Fibroblast of skin of left quadriceps (primary cell): ENCODE measurements around the gene CSF3R.

ENCODE experiments used
- DNase-seq, 2 experiments: peaks; one replicate each; pipeline ENCODE4 v3.0.0-alpha.2; 2013; ENCODE audit warnings: low read depth in 2 of 2

CSF3R gene

GRCh38 chr1:36482724-36483388, at the start of gene CSF3R:
Gene CSF3R (minus strand): TSS chr1:36482913. CDS start chr1:36479496, 3,417 bp downstream.
- DNase-seq: no peak

GRCh38 chr1:36531833-36532232, 49.1 kb upstream of the CSF3R start:
- DNase-seq: no peak

- DNase-seq: no peak
Observed at GRCh38 chr1:36530791-36531190, 48.1 kb upstream of the CSF3R start.

DNA sequence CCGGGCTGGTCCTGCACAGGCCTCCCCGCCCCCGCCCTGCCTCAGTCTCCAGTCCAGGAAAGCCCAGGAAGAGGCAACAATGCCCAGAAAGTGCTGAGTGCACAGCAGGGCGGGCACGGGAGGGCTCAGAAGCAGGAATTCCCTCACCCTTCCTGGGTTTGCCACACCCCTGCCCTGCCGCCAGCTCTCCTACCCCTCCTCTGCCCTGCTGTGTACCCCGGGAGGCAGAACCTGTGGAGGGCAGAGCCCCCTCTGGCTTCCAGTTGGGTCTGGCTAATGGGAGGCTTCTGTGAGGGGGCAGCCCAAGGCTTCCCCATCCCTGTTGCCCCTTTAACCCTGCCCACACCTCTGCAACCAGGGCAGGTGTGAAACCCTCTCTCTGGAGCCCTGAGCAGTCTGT, 47.5 kb upstream of the CSF3R start:
- no peak for DNase-seq

- DNase-seq: no peak
Observed at GRCh38 chr1:36529769-36530260, 47.1 kb upstream of the CSF3R start.

- no peak for DNase-seq
Observed at GRCh38 chr1:36528361-36529349, 45.9 kb upstream of the CSF3R start.

- DNase-seq: no peak
Observed at GRCh38 chr1:36525166-36525565, 42.5 kb upstream of the CSF3R start.

DNA sequence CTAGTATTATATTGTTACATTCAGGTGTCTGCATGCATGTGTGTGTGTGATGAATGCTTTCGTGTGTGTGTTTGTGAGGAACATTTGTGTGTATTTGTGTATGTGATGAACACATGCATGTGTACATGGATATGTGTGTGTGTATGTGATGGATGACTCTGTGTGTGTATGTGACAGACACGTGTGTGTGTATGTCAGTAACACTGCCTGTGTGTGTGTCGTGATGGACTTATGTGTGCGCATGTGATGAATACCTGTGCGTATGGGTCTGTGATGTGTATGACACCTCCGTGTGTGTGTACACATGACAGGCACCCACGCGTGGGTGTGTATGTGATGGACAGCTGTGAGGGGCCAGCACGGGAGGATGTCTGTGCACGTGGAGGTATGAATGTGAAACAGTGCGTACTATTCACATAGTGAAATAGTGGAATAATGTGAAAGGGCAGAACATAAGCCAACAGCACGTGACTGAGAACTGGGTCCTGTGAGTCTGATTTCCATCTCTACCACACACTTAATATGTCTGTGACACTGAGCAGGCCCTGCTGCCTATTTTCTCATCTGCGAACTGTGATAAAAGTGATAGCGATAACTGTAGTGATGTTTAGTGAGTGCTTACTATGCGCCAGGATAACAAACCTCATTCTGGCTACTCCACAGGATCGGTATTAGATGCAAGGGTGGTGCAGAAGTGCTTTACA, 41.8 kb upstream of the CSF3R start:
- DNase-seq: no peak

GRCh38 chr1:36523850-36524249, 41.1 kb upstream of the CSF3R start:
- no peak for DNase-seq

GRCh38 chr1:36523230-36523495, 40.5 kb upstream of the CSF3R start:
- DNase-seq: no peak

DNA sequence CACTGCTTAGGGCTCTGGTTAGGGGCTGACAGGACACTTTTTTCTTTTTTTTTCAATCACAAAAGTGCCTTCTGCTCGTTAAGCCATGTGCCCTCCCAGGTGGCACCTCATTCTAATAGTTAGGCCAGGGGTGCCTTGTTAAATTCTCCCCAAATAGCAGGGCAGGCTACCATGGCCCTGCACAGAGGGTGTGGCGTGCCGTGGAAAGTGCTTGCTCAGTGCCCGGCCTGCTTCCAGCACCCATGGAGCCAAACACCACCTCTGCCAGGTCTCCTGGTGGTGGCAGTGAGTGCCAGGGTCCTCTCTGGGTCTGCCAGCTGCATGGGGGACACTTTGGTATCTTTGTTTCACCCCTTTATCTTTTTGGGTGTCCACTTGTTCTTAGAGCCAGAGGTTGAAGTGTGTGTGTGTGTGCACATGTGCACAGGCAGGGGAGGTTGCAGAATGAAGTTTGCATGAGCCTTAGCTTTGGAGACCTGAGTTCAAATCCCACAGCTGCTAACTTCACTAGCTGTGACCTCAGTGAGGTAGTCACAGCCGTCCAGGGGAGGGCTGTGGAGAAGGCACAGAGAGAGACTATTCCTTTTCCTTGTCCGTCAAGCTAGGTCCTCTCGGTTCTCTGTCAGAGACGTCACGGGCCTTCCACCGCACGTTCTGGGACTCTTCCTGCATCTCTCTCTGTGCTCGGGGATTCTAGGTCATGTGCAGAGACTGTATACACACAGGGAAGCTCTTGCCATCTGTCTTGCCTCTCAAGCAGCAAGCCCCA, 39.9 kb upstream of the CSF3R start:
- DNase-seq: no peak

DNA sequence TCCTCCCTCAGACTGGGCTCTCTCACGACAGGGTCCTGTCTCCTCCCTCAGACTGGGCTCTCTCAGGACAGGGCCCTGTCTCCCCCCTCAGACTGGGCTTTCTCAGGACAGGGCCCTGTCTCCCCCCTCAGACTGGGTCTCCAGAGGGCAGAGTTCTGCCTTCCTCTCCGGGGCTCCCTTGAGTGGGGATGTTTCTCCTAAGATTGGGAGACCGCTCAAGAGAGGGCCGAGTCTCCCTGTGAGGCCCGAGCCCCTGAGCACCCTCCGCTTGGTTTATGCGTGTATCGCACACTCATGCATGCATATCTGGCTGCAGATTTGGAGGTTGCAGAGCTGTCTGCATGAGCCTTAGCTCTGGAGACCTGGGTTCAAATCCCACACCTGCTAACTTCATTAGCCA, 39.3 kb upstream of the CSF3R start:
- no peak for DNase-seq

DNA sequence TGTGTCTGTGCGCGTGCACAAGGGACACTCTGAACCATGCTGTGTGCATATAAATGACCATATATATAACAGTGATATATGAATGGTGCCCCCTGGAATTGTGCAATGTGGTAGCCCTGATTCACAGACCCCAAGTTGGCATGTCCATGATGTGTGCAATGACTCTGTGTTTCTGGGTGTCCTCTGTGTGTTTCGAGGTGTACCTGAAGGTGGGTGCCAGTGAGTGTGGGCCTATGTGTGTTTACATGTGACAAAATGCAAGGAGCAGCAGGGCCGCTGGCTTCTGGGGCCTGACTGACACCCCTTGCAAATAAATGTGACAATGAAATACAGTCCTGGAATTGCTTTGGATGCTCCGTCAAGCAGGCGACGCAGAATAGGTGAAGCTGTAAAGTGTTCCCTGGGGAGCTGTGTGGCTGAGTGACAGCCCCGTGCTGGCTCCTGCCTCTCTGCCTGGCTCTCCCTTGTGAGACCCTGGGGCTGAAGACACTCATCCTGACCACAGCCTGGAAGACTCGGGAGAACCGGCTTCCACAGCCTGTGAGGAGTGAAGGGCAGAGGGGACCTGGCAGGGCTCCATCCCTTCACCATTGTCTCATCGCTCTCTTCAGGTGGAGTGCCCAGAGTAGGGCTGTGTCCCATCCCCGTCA, 38.2 kb upstream of the CSF3R start:
- DNase-seq: no peak

DNA sequence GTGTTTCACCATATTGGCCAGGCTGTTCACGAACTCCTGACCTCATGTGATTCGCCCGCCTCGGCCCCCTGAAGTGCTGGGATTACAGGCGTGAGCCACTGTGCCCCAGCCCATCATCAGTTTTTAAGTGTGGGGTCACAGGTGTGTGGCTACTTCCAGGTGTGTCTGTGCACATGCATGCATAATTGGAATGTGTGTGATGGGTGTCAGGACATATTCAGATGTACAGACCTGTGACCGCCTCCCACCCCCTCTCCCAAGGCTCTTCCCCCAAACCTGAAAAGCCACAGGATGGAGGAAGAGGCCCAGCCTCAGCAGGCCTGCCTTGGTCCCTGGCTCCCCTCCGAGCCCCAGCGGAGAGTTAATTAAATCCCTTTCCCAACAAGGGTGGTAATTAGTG, 37.3 kb upstream of the CSF3R start:
- DNase-seq: no peak

GRCh38 chr1:36517011-36517771, 34.5 kb upstream of the CSF3R start:
- DNase-seq: no peak

GRCh38 chr1:36516372-36517010, 33.8 kb upstream of the CSF3R start:
- peak; percentile 13 to 15 for DNase-seq

DNA sequence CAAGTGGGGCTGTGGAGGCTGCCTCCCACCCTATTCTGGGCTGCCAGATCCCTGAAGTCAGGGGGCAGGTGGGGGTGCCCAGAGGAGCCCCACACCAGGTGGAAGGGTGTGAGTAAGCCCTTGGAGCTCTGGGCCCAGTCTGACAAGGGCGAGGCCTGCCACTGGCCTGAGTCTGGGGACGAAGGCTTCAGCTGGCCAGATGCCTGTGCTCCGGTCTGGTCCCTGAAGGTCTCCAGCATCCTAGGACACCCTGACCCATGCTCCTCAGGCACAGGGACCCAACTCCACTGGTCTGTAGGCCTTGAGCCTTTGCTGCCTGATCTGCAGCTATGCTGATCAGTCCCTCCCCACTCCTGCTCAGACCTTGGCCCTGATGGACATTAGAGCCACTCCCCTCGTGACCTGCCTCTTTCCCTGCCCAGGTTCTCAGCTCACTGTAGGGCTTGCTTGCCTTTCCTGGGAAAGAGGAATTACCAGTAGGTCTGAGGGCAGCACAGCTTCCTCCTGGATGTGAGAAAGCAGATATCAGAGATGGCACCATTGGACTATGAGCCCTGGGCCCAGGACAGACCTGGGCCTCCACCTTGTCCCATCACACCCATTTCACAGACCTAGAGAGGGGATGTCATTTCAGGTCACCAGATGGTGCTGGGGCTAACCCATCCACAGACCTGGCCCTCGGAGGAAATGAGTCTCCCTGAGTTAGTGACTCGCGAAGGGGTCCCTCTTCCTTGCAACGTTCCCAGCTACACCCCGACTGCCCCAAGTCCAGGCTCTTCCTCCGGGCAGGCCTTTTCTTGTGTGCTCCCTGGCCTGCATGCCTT, 32.8 kb upstream of the CSF3R start:
- DNase-seq: no peak

DNA sequence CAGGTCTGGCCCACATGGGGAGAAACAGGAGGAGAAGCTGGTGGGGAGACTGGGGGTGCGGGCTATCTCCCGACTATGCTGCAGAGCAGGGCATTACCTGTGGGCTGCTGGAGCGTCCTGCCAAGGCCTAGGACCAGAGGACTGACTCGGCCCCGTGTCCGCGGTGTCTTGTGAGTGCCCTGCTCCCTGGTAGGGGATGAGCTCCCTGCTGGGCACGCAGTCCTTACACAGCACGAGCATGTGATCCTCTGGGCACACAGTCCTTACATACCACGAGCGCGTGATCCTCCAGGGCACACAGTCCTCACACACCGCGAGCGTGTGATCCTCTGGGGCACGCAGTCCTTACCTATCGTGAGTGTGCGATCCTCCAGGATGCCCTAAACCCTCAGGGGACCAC, 31.8 kb upstream of the CSF3R start:
- DNase-seq: no peak
